OCI-LY7 (cell line): ENCODE measurements around the gene NTPCR.

Experiments
- EZH2phosphoT487 ChIP-seq: fragments of 200-600 bp; sonication (generic); IDR thresholded peaks from 2 replicates; pipeline ENCODE4 v1.6.1; 2018; ENCODE audit warnings: low read depth, borderline replicate concordance, mild to moderate bottlenecking, mixed run types, antibody characterized with exemption, low read length, moderate library complexity, mixed read lengths
- TF ChIP-seq, protein P1 (sequence below): fragments of 200-600 bp; sonication (generic); conservative IDR thresholded peaks from 2 replicates; pipeline ENCODE4 v1.5.1; 2014; ENCODE audit warnings: mild to moderate bottlenecking, antibody characterized with exemption, low read length, moderate library complexity, mixed read lengths

GRCh38 chr1:232936941-232937340, 13.5 kb upstream of the NTPCR start:
- TF ChIP-seq, protein P1, sequence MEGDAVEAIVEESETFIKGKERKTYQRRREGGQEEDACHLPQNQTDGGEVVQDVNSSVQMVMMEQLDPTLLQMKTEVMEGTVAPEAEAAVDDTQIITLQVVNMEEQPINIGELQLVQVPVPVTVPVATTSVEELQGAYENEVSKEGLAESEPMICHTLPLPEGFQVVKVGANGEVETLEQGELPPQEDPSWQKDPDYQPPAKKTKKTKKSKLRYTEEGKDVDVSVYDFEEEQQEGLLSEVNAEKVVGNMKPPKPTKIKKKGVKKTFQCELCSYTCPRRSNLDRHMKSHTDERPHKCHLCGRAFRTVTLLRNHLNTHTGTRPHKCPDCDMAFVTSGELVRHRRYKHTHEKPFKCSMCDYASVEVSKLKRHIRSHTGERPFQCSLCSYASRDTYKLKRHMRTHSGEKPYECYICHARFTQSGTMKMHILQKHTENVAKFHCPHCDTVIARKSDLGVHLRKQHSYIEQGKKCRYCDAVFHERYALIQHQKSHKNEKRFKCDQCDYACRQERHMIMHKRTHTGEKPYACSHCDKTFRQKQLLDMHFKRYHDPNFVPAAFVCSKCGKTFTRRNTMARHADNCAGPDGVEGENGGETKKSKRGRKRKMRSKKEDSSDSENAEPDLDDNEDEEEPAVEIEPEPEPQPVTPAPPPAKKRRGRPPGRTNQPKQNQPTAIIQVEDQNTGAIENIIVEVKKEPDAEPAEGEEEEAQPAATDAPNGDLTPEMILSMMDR = no peak
- TF ChIP-seq EZH2phosphoT487 = no peak
